Endometrial microvascular endothelial cells (primary cell): Measurements from ENCODE around the gene AHRR. TPM values are rescaled to one million over a fixed set of nuclear protein-coding genes. Genes with fewer than 3 reads are reported as not detected.

Experiments
- in situ Hi-C: cut with HindIII; loops from 2 replicates; pipeline ENCODE4 v1.10.0; 2017; ENCODE audit warnings: low sequenced_read_pairs, low pct_unique_long_range_greater_than_20kb; ENCODE audit errors: inconsistent ontology term
- total RNA-seq: library from RNA; depleted of rRNA; stranded (reverse); fragments of >200 nt; gene quantifications from one replicate; pipeline ENCODE4 v1.2.3, GENCODE V29; 2015; ENCODE audit errors: inconsistent ontology term

AHRR gene
- total RNA-seq, 1 donor from 2014 or later: 9.8 TPM

DNA sequence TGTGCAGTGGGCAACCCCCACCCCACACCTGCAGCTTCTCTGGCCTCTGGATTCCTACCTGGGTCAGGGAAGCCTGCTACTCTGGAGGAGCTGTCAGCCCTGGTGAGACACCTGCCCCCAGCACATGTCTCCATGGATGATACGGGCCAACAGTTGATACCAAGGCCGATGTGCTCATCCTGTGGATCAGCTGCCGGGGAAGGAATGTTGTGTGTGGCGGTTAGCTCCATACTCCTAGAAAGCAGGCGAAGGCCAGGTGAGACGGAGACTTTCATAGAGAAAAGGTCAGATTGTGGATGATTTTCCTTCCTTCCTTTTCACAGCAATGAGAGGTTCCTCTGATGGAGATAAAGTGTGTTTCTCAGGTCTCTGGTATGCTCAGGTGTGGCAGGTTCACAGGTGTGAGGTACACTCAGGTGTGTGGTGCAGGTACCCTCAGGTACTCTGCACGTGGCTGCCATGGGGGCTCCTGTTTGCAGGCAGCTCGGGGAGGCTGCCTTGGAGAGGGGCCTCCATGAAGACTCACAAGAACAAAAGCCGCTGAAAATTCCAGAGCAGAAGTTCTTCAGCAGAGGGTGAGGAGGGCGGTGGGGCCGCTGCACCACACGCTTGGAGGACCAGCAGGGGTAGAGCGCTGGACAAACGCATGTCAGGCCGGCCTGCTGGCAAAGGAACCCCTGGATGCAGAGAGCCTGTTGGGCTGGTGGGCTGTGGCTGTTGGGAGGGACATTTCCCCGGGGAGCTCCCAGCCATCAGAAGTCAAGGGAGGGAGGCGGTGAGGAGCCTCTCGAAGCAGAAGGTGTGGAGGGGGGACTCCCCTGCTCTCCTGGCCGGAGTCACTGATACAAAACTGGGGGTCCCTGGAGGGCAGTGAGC lies 5.1 kb upstream of the AHRR start:
- in situ Hi-C loops: no loop called here

DNA sequence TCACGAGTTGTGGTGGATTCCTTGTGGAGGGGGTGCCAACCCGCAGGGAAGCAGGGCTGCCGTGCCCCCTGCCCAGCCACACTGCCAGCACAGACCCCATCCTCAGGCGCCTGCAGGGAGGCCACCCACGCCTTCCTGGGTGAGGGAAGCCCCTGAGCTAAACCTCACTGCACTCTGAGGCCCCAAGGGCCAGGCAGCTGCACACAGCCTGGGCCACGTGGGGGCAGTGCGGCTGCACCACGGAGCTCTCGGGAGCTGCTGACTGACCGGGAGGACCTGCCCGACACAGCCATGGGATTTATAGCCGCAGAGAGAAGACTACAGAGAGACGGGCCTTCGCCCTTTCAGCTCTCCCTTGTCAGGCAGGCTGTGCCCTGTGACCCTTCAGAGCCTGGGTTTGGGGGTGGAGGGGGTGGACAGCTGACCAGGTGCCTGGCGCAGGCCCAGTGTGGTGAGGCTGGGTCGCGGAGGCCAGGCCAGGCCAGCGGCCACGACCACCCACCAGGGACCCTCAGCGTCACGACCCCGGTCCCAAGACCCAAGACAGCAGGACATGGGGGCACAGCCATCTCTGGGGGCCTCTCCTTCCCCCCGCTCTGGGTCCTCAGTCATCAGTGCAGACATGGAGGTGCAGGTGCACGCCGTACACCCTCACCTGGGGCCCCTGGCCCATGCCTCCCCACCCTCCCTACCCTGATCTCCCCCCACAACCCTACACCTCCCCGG lies 4.3 kb upstream of the AHRR start:
- in situ Hi-C loops: no loop called here

DNA sequence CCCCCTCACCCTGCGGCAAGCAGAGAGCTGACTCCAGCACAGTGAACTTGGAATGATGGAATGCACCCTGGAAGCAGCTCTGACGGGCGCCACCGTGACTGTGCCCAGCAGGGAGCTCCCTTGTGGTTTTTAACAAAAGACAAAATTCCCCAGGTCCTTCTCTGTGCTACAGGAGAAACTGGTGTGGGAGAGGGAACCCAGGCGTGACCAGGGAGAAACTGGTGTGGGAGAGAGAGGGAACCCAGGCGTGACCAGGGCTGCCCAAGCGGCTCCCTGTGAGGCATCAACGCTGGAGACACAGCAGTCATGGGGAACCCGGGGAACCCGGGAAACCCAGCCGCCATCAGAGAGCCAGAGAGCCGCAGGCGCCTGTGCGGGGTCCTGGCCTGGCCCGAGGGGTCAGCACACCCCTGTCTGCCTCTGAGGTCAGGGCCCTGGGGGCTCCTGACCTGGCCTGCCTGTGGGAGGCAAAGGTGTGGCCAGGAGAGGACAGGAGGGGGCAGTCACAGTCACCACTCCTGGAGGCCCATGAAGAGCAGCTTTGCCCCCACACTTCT lies 3.1 kb upstream of the AHRR start:
- in situ Hi-C loops: no loop called here

DNA sequence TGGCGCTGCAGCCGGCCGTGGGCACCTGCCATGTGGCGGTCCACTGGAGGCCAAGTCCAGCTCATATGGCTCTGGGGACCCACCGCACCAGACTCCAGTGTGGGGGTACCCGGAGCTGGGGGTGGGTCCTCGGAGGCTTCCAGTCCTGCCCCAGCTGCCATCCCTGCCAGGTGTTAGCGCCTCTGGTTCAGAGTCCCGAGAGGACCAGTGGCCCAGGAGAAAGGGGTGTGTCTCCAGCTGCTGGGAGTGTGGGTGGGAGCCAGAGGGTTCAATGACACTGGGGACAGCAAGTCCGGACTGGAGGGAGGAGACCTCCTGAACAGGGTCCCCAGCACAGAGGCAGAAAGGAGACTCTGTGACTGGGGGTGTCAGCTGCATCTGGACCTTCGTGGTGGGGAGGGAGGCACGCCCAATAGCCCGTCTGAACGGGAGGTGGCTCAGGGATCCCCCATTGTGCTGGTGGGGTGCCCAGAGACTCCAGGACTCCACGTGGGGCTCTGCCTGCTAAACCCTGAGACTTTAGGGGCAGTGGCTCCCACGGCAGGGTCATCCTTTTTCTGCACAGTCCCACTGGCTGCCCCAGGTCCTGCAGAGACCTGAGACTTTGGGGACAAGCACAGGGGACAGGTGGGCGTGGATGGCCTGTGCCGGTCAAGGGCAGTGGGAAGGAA lies 2.4 kb upstream of the AHRR start:
- in situ Hi-C loops: no loop called here

DNA sequence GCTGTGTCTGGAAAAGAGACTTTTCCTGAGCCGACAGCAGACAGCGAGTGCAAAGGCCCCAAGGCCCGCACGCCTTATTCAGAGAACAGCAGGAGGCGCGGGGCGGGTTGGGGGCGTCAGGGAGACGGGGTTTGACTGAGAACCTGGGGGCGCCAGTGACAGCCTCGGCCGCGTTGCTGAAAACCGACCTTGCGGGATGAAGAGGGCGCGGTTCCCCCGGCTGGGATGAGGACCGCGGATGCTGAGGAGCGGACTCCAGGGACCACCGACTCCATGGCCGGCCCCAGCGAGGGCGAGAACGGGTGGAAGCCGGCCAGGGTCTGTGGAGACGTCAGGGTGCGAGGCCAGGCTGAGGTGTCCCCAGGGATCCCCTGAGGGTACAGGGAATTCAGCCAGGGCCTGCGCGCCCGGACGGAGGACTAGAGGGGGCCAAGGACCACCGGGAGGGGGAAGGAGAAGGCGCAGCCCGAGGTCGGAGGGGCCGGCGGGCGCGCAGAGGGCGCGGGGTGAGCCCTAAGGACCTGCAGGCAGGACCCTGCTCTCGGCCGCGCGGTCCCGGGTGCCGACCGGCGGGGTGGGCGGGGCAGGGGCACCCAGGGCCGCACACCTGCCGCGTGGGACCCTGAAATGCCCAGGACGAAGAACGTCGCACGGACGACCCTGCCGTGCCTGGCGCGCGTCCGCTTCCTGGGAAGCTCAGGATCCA lies 837 bp upstream of the AHRR start:
- in situ Hi-C loops: no loop called here

DNA sequence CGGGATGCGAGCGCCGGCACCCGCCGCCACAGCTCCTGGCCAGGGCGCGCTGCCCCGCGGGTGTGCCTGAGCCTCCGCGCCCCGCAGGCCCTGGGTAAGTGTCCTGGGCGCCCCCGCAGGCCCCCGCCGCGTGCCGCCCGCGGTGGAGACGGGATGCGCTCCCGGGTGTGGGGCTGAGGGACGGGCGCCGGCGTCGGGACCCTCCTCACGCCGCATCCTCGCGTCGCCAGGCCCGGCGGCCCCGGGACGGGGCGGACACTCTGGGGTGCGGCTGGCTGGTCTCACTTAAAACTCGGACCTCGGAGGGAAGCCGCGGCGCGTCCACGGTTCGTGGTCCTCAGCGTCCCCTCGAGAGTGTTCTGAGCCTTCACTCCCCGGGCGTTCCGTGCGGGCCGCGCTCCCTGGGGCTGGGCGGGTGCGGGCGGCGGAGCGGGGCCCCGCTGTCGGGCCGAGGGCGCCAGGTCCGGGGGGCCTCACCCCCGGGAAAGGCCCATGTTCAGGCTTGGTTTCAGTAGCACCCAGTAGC lies 275 bp downstream of the AHRR start:
- in situ Hi-C loops: no loop called here

DNA sequence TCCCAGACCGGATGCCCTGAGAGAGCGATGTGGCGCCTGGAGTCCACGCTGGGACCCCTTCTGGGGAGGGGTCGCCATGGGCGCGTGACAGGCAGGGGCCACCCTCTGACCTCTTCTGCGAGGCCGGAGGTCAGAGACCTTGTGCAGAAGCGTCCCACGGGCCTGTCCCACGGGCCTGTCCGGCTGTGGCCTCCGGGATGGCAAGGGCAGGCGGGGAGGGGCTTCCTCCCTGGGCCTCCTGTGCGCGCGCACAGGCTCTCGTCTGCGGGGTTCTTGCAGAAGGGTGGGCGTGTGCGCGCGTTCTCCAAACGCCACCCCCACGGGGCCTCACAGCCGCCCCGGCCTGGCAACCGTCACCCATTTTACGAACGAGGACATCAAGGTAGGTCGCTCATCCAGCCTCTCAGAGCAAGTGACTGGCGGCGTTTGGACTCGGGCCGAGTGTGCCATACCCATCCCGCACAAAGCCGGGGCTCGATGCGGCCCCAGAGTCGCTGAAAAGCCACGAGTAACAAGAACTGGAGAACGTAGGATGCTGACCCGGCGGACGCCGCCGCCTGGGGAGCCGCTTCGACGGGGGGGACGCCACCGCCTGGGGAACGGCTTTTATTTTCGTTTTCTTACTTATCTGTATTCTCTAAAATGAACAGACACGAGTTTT lies 897 bp downstream of the AHRR start:
- in situ Hi-C loops: no loop called here

DNA sequence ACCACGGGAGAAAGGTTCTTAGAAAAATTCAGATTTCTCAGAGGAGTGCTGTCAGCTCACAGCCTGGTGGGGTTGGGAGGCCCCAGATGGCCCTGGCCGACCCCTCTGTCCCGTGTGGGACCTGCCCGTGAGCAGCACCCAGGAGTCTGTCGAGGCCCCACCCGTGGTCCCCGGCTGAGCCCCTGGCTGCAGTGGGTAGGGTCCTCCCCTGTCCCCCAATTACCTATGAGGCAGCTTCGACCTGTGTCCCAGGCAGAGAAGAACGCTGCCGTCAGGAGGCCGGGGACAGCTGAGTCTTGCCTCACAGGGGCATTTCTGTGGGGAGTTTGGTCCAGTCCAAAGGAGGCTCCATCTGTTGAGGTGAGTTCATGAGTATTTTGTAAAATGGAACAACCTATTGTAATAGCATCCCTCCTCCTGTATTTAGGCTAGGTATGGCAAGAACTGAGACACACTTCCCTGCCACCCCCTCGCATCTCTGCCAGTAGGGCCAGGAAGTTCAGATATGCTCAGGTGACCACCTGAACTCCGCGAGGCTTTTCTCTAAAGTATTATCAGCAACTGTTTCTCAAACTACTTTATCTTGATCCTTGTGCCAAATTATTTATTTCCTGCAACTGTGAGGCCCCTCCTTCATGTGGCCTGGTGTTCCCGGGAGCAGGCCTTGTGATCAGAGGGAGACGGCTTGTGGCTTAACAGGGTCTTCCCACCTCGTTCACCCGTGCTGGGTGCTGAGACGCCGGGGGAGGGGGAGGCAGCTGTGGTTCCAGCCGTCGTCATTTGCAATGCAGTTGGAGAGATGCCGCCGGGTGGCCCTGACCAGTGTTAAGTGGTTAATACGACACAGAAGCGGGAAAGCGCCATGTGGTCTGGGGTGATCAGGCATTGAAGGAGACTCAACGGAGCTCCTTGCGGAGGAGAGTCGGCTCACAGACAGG lies 1.7 kb downstream of the AHRR start:
- in situ Hi-C loops: no loop called here

DNA sequence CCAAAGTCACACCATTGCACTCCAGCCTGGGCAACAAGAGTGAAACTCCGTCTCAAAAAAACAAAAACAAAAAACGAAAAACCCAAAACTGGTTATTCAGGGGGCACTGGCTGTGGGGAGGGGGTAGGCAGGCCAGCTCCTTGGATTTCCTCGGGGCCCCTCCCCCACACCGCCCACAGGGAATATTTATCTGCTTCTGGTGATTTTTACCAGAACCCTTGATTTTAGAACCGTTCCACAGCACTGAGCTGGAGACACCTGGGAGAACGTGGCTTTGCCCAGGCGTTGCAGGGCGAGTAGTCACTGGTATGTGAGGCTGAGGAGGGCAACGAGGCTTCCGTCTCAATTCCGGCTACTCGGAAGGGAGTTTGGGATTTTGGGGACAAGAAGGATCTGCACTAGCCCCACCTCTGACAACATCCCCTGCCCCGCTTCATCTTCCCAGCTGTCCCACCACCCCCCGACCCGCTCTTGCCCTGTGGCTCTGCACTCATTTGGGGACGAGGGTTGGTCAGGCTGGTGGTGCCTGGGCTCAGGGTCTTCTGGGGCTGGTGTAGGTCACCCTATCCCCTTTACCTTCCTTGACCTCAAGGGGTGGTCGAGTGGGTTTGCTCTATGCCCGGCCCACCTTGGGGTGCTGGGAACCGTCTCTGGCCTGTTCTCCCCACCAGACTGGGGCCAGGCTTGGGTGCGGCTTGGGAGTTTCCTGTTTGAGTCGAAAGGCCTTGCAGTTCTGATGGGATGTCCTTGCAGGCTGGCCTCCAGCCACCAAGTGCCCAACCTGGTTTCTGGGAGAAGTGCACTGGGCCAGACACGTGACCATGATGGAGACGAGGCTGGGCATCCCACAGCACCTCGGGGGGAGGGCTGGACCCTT lies 3.5 kb downstream of the AHRR start:
- in situ Hi-C loops: no loop called here

DNA sequence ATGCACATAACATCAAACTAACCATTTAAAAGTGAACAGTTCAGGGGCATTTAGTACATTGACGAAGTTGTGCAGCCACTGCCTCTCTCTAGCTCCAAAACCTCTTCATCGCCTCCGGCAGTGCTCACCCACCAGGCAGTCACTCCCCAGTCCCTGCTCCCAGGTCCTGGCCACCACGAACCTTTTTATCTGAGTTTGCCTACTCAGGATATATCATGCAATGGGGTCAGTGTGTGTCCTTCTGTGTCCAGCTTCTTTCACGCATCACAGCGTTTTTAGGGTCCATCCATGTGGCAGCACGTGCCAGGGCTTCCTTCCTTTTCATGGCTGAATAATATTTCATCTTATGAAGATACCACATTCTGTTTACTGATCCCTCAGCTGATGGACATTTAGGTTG lies 4.6 kb downstream of the AHRR start:
- in situ Hi-C loops: no loop called here

DNA sequence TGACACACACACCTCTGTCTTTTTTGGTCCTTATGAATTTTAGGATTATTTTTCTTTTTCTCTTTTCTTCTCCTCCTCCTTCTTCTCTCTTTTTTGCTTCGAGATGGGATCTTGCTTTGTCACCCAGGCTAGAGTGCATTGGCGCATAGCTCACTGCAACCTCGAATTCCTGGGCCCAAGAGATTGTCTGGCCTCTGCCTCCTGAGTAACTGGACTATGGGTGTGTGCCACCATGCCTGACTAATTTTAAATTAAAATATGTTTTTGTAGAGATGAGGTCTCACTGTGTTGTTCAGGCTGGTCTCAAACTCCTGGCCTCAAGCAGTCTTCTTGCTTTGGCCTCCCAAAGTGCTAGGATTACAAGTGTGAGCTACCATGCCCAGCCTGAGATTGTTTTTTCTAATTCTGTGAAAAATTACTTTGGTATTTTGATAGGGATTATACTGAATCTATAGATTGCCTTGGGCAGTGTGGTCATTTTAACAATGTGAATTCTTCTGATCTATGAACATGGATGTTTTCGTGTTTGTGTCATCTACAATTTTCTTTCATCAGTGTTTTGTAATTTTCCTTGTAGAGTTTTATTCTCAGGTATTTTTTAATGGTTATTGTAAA lies 7.7 kb downstream of the AHRR start:
- in situ Hi-C loops: no loop called here

DNA sequence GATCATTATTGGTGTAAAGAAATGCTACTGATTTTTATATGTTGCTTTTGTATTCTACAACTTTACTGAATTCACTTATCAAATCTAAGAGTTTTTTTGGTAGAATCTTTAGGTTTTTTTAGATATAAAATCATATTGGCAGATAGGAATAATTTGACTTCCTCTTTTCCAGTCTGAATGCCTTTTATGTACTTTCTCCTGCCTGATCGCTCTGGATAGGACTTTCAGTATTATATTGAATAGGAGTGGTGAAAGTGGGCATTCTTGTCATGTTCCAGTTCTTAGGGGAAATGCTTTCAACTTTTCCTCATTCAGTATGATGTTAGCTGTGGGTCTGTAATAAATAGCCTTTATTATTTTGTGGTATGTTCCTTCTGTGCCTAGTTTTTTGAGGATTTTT lies 8.3 kb downstream of the AHRR start:
- in situ Hi-C loops: no loop called here

DNA sequence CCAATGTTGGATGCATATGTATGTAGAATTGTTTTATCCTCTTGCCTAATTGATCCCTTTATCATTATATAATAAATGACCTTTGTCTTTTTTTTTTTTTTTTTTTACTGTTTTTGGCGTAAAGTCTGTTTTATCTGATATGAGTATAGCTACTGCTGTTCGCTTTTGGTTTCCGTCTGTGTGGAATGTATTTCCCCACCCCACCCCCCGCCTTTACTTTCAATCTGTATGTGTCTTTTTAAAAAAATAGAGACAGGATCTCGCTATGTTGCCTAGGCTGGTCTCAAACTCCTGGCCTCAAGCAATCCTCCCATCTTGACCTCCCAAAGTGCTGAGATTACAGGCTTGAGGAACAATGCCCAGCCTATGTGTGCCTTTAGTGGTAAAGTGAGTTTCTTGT lies 11.3 kb downstream of the AHRR start:
- in situ Hi-C loops: no loop called here

DNA sequence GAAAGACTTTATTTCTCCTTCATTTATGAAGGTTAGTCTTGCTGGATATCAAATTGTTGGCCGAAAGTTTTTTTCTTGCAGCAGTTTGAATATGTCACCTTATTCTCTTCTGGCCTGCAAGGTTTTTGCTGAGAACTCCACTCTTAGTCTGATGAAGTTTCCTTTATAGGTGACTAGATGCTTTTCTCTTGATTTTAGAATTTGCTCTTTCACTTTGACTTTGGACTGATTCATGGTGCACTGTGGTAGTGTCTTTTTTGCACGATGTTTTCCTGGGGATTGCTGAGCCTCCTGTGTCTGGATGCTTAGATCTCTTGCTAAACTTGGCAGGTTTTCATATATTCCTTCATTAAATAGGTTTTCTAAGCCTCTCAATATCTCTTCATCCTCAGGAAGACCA lies 12.4 kb downstream of the AHRR start:
- in situ Hi-C loops: no loop called here

DNA sequence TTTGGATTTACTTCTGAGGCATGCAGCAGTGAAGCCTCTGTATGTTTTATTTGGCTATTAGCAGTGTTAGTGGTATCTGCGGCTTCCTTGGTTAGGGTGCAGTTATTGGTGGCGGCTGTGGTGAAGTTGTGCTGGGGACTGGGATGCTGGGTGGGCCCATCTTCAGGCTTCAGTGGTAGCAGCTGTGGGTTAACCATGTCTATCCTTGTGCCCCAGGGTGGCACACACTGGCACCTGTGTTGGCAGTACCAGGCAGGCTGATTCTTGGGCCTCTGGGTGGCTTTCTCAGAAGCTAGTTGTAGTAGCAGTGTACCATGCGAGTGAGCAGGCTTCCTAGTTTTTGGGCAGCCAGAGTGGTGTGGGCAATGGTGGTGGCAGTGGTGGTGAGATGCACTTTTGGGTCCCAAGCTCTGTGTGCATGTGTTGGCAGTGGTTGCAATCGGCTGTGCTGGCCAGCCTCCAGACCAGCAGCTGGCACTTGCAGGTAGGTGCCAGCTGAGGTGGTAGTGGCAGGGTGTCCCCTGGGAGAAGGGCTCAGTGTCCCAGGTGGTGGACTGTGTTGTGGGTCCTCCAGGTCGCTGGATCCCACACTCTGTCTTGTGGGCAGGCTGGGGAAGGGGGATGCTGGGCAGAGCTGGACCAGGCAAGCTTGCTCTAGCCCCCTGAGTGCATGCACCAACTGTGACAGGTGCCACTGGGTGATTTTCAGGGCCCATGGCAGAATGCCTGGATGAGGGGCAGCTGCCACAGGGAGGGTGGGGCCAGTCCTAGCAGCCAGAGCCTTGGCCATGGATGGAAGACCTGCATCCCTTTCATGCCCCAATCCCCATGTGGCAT lies 13.6 kb downstream of the AHRR start:
- in situ Hi-C loops: no loop called here
